ENCODE measurements around the gene CA11.
A peak's percentile ranks its signal among the peaks of the same experiment; 100 is the strongest.
"Not testable (repeated sequence)": the region's sequence is repeated elsewhere in the genome, so short reads cannot be mapped to it uniquely, and the experiment has no call there.

CA11 gene

DNA sequence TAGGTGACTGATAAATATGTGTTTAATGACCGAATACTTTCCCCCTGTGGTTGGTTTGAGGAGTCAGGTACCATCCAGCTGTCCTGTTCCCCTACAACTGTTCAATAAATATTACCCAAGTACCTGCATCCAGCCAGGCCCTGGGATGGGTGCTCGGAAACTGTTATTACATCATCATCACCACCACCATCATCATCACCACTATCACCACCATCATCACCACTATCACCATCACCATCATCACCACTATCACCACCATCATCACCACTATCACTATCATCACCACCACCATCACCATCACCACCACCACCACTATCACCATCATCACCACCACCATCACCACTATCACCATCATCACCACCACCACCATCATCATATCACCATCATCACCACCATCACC, 22.8 kb upstream of the CA11 start:
- DNase-seq: no peak

DNA sequence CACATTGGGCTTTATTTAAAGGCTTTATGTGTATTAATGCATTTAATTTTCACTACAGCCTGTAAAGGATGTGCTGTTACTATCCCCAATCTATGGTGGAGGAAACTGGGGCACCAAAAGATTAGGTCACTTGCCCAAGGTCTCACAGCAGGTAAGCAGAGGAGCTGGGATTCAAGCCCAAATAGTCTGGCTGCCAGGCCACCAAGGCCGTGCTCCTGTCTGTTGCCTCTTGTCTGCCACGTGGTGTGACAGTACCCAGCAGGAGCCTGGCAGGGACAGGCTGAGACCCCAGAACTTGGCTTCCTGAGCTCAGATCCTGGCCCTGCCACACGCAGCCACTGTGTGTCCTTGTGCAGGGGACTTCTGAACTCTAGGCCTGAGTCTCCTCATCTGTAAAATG, 22.3 kb upstream of the CA11 start:
- no peak for DNase-seq

DNA sequence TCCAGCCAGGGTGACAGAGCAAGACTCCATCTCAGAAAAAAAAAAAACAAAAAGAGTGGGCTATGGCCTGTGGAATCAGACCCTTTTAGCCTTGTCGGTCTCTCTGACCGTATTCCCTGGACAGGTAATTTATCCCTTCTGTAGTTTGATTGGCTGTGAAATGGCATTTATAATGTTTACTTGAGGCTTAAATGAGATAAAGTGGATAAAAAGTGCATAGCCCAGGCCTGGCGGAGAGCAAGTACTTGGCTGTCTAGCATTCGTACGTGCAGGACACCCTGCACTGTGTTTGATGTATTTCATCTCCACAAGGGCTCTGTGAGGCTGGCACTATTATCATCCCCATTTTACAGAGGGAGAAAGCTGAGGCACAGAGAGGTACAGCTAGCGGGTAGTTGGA, 19.8 kb upstream of the CA11 start:
- no peak for DNase-seq

DNA sequence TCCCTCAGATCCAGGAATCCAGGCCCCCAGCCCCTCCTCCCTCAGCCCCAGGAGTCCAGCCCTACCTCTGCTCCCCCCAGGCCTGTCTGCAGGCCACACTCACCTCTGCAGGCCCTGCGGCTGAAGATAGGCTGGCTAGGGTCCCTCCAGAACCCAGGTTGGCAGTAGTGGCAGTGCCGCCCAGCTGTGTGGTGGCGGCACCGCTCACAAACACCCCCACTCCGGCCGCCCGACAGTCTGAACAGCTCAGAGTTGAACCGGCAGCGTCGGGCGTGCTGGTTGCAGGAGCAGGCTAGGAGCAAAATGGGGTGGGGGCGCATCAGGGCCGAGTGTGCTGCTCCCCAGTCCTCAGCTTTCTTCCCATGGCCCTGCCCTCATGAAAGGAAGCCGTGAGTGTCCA, 18.5 kb upstream of the CA11 start:
- no peak for DNase-seq

DNA sequence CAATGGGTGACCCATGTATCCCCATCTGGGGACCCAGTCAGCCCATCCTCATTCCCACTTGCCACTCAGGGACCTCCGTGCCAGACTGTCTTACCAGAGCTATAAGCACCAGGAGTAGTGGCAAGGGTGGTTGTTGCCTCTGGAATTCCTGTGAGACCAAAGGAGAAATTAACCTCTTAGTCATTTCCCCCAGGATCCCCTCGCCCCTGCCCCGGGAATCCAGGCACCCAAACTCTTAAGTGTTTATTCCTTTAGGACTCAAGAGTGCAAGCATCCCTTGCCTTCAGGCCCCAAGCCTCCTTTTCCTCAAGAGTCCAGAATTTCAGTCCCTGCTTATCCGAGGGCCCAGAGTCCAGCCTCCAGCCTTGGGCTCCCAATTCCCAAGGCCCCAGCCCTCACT, 17.7 kb upstream of the CA11 start:
- DNase-seq: no peak

DNA sequence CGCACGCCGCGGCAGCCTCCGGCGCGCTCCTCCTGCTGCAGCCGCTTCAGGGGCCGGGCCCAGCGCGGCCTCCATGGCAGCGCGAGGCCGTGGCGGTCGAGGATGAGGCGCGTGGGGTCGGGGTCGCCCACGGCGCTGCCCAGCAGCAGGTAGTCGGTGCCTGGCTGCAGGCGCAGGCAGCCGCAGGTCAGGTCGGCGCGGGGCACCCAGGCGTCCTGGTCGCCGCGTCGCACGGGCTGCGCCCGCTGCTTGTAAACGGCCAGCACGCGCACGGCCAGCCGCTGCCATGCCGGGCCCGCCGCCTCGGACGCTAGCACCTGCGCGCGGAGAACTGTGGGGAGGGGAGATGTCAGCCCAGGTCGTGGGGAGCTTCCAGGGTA, 15.7 kb upstream of the CA11 start:
- no peak for DNase-seq

DNA sequence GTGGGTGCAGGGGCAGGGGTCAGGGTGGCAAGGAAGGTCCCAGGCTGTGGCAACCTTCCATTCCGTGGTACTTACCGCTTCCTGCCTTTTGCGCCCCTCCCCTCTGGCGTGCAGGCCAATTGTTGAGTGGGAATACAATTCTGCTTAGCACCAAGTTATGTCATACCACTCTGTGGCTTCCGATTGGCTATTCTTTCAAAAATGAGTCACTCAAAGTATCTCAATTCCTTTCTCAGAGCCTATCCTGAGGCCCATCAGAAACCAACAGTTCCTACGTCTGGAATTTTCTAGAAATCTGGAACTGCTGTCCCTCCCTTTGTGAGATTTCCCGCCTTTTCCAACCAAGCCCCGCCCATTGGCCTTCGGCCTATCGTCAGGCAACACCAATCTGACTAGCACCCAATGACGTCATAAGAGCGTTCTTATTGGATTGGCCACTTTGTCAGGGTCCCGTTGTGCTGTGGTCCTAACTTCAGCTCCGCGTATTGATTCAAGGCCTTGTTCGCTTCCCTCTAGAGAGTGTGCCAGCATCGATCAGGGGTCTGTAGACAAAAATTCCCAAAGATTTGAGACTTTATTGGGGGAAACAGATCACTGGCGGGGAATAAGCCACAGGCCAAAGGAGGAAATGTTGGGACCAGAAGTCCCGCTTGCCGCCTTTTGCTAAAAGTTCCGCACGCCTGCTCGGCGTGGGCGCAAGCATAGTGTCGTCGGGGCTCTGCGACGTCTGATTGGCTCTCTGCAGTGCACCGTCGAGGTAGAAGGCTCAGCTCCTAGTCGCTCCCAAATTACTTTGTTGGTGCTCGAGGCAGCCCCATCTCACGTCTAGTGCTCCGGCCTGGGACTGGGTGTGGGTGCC, 15.1 kb upstream of the CA11 start:
- DNase-seq: peak; percentile 93

DNA sequence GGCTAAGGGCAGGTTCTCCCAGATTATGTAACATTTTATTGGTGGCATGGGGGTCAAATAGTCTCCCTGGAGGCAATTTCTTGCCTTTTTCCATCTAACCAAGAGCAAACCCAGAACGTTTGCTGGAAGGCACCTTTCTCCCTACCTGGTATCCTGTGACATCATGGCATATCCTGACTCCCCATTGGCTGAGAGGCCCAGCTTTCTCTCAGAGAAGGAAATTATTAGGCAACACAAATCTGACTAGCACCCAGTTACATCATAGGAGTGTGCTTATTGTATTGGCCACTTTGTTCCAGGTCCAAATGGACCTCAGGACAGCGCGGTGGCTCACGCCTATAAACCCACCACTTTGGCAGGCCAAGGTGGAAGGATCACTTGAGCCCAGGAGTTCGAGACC, 13.8 kb upstream of the CA11 start:
- no peak for DNase-seq

DNA sequence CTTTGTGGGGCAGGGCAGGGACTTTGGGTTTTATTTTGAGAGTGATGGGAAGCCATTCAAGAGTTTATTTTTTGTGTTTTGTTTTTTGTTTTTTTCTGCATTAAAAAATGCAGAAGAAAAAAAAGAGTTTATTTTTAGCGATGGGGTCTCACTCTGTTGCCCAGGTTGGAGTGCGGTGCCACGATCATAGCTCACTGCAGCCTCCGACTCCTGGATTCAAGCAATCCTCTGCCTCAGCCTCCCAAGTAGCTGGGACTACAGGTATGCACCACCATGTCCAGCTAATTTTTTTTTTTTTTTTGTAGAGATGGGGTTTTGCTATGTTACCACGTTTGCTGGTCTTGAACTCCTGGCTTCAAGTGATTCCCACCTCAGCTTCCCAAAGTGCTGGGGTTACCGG, 12.5 kb upstream of the CA11 start:
- DNase-seq: no peak

DNA sequence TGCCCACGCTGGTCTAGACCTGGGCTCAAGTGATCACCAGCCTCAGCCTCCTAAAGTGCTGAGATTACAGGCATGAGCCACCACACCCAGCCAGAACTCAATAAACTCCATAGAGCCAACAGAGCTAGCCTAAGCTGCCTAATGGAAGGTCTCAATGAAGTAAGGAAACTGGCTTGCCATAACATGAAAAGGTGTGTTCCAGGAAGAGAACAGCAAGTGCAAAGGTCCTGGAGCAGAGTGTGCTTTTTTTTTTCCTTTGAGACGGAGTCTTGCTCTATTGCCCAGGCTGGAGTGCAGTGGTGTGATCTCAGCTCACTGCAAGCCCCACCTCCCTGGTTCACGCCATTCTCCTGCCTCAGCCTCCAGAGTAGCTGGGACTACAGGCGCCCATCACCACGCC, 11.8 kb upstream of the CA11 start:
- not testable (repeated sequence) for DNase-seq

DNA sequence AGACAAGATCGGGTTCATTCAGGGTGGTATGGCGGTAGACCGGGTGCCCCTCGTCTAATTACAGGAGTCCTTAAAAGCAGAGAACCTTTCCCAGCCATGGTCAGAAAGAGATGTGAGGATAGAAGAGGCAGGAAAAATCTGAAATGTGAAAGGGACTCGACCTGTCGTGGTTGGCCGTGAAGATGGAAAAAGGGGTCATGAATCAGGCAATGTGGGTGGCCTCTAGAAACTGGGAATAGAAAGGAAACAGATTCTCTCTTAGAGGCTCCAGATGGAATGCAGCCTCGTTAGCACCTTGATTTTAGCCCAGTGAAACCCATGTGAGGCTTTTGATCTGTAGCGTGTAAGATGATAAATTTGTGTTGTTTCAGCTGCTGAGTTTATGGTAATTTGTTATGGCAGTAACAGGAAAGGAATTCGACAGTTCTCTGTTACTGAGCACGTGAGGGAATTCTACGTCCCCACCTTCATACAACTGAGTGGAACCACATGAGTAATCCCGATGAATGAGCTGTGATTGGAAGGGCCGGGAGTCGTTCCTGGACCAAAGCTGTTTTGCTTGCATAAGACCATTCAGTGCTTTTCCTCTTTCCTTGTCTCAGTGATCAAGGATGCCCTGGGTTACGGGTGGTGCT, 11.0 kb upstream of the CA11 start:
- no peak for DNase-seq

DNA sequence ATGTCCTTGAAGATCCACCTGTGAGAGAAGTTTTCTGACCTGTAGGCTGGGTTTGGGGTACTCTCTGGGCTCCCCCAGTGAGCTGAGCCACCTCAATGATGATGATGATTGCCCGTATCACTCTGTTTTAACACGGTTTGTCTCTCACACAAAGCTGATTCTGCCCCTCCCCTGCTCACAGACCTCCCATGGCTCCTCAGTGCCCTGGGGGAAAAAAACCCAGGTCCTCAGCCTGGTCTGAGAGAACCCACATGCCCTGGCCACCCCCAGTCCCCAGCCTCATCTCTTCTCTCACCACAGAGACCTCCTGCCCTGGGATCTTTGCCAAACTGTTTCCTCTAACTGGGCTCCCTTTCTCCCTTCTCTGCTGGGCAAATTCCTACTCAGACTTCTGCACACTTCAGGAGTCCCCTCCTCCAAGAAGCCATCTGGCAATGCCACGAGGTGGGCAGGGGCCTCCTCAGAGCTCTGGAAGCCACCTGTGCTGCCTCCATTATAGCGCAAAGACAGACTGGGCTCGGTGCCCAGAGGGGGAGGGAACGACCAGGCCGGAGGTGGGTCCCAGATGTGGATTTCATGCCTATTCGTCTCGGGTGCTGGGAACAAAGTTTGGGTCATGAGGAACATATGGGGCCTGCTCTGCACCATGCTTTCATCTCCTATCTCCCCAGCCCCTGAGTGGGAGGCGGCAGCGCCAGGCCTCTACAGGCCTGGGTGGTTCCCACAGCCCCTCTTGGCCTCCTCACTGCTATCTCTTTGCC, 8.5 kb upstream of the CA11 start:
- DNase-seq: no peak

DNA sequence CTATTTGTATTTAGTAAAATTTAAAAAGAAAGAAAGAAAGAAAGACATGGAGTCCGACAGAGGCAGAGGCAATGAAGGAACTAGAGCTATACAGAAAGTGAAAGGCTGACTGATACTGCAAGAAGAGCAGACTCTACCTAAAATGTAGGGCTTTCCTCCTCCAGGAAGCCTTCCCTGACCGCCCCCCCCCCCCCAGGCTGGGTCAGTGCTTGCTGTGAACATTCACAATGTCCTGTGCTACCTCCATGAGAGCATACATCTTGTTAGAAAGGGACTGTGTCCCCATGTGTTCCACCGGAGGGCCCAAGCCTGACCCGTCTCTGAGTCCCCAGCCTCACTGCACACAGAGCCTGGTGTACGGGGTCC, 5.7 kb upstream of the CA11 start:
- DNase-seq: no peak

DNA sequence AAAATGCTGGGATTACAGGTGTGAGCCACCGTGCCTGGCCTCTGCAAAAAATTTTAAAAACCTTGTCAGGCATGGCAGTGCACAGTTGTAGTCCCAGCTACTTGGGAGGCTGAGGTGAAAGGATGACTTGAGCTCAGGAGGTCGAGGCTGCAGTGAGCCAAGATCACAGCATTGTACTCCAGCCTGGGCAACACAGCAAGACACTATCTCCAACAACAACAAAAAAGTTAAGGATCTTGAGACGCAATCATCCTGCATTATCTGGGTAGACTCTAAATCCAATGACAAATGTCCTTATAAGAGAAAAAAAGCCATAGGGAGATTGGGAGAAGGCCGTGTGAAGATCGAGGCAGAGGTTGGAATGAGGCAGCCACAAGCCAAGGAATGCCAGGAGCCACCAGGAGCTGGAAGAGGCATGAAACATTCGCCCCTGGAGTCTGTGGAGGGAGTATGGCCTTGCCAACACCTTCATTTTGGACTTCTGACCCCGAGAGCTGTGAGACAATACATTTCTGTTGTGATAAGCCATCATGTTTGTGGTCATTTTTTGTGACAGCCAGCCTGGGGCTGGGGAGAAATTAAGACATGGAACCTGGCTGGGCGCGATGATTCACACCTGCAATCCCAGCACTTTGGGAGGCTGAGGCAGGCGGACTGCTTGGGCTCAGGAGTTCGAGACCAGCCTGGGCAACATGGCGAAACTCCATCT, 5.1 kb upstream of the CA11 start:
- no peak for DNase-seq

DNA sequence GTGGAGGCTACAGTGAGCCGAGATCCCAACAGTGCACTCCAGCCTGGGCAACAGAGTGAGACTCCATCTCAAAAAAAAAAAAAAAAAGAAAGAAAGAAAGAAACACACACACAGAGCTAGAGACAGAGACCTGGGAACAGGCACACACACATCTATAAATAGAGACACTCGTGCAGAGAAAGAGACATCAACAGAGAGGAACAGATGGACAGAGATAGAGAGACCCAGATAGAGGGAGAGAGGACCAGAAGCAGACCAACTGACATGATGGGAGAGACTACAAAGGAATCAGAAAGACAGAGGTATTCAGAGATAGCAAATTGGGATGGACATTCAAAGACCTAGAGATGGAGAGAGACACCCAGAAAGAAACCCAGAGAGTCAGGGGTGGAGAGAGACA, 2.1 kb upstream of the CA11 start:
- DNase-seq: no peak

DNA sequence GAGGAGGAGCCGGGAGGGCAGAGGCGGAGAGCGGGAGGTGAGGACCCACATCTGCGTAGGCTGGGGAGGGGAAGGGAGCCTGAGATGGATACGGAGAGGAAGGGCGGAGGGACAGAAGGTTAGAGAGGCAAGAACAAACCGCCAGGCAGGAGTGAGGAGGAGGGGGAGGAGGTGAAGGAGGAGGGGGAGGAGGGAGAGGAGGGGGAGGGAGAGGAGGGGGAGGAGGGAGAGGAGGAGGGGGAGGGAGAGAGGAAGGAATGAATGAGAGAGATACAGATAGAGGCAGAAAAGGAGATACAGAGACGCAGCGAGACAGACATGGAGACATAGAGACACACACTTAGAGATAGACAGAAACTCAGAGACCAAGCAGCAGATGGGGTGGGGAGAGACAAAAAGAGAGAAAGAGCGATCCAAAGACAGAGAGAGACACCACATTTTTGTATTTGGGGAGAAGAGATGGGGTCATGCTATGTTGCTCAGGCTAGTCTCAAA, 782 bp upstream of the CA11 start:
- DNase-seq: no peak

DNA sequence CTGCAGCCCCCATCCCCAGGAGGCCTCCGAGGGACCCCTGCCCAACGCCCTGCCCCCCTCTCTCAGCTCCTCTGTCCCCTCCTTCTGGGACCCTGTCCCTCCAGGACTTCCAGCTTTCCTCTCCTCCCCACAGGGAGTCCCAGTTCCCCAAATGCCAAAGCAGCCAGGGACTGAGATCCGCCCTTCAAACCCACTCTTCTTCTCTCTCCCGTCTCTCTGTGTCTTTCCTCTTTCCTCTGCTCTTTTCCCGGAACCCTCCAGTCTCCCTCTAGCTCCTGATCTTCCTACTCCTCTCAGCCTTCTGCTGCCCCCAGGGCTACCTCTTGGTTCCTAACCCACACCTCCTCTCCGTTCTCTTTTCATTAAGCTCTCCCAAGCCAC, 377 bp downstream of the CA11 start:
- DNase-seq: no peak

DNA sequence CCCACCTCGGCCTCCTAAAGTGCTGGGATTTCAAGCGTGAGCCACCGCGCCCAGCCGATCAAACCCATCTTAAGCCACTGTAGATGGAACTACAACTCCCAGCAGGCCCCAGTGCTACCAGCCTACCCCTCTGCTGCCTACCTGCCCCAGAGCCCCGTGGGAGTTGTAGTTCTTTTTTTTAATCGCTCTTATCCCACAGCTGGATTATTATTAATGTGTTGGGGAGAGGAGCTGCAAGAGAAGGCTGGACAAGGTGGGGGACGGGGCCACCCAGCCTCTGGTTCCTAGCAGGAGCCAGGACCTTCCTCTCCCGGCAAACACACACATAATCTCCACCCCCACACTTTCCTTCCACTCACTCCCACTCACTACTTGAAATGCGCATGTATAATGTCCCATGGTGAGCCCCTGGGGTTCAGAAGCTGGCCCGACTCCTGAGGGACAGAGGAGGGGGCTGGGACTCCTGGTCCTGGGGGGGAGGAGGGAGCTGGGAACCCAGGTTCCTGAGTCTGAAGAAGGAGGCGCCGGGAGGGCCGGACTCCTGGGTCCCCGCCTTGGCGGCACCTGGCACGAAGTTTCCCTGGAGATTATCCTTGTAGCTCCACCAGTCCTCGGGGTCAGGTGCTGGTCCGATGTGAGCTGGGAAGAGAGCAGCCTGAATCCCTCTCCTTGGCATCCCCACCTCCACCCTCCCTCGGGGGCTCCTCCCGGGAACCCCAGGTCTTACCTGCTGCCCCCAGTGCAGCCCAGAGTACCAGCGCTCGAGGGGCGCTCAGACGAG, 958 bp downstream of the CA11 start:
- peak; percentile 87 for DNase-seq

DNA sequence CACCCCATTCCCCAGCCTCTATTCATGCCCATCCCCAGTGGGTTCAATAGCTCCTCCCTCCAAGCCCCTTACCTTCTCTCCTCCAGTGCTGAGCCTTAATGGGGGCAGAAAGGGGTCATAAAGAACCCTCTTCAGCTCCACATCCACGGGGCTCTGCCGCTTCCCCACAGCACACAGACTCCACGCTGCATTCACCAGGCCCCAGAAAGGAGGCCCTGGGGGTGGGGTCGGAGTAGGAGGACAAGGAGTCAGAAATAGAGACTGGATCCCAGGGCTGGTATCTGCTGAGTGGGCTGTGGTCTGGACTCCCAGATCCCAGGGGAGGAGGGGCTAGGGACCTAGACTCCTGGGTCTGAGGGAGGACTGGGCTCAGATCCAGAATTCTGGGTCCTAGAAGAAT, 1.6 kb downstream of the CA11 start:
- no peak for DNase-seq

DNA sequence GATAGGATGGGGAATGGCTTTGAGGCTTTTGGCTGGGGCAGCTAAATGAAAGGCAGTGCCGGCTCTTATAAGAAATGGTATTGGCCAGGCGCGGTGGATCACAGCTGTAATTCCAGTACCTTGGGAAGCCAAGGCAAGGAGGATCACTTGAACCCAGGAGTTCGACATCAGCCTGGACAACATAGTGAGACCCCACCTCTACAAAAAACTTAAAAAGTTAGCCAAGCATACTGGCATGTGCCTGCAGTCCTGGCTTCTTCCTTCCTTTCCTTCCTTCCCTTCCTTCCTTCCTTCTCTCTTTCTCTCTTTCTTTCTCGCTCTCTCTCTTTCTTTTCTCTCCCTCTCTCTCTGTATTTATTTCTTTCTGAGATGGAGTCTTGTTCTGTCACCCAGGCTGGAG, 3.1 kb downstream of the CA11 start:
- DNase-seq: no peak

DNA sequence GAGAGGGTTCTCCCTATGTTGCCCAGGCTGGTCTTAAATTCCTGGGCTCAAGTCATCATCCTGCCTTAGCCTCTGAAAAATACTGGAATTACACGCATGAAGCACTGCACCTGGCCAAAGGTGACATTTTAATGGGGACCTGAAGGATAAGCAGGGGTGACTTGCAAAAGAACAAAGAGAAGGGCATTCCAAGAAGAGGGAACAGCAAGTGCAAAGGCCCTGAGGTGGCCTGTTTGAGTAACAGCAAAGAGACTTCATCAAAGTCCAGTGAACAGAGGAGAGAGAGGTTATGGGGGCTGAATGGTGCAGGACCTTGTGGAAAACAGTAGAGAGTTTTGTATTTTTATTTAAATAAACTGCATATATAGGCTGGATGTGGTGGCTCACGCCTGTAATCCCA, 4.1 kb downstream of the CA11 start:
- no peak for DNase-seq

All from activated CD8-positive, alpha-beta memory T cell treated with anti-CD3 and anti-CD28 coated beads for 24 hours (primary cell).